ENCODE data around the gene SCLY. TPM values are rescaled to one million over a fixed set of nuclear protein-coding genes. Genes with fewer than 3 reads are reported as not detected.

Gene SCLY
- total RNA-seq, 1 donor from 2014 or later, result 13.5 TPM

DNA sequence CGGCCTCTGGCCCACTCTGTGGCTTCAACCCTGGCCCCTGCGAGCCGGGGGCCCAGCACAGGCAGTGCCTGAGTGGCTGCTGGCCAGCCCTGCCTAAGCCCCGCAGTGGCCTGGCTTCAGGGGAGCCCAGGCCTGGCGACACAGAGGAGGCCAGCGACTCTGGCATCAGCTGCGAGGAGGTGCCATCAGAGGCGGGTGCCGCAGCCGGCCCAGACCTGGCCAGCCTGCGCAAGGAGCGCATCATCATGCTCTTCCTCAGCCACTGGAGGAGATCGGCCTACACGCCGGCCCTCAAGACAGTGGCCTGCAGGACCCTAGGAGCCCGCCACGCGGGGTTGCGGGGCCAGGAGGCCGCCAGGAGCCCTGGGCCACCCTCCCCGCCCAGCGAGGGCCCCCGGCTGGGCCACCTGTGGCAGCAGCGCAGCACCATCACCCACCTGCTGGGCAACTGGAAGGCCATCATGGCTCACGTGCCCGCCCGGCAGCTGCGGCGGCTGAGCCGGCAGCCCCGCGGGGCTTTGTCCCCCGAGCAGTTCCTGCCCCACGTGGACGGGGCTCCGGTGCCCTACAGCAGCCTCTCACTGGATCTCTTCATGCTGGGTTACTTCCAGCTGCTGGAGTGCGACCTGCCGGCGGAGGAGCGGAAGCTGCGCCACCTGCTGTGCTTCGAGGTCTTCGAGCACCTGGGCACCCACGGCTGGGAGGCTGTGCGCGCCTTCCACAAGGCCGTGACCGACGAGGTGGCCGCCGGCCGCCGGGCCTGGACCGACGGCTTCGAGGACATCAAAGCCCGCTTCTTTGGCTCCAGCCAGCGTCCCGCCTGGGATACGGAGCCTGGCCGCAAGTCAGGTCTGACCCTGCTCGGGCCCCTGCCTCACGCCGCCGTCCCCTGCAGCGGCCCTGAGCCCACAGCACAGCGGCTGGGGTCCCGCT lies 70.2 kb downstream of the SCLY start:
- no peaks in the 10 kb centered on the region for H3K9me3 ChIP-seq
- peaks cover 6% of the 10 kb centered on the region for H3K4me1 ChIP-seq
- no peak for DNase-seq (ENCODE audit: extremely low spot score in 2 of 2)
- H3K27me3 ChIP-seq, result no peaks in the 10 kb centered on the region
- H3K27ac ChIP-seq, result no peak overlapping the region
- H3K4me3 ChIP-seq, result no peak overlapping the region
- intact Hi-C loops (cut with DNase I), result no loop called here
- no peaks in the 10 kb centered on the region for H3K36me3 ChIP-seq
- TF ChIP-seq POLR2A (IDR thresholded peaks at IDR 0.05) (no peak), POLR2AphosphoS5 (IDR thresholded peaks at IDR 0.05; ENCODE audit: insufficient read depth in 1 of 2, low read depth in 1 of 2) (no peak)
- TF ChIP-seq, protein P1, sequence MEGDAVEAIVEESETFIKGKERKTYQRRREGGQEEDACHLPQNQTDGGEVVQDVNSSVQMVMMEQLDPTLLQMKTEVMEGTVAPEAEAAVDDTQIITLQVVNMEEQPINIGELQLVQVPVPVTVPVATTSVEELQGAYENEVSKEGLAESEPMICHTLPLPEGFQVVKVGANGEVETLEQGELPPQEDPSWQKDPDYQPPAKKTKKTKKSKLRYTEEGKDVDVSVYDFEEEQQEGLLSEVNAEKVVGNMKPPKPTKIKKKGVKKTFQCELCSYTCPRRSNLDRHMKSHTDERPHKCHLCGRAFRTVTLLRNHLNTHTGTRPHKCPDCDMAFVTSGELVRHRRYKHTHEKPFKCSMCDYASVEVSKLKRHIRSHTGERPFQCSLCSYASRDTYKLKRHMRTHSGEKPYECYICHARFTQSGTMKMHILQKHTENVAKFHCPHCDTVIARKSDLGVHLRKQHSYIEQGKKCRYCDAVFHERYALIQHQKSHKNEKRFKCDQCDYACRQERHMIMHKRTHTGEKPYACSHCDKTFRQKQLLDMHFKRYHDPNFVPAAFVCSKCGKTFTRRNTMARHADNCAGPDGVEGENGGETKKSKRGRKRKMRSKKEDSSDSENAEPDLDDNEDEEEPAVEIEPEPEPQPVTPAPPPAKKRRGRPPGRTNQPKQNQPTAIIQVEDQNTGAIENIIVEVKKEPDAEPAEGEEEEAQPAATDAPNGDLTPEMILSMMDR (IDR thresholded peaks at IDR 0.05), result no peak

- Histone ChIP-seq H3K36me3 (no peaks in the 10 kb centered on the region), H3K27ac (no peak overlapping the region), H3K9me3 (no peaks in the 10 kb centered on the region), H3K27me3 (no peaks in the 10 kb centered on the region), H3K4me1 (peaks cover 6% of the 10 kb centered on the region), H3K4me3 (no peak overlapping the region)
- TF ChIP-seq POLR2AphosphoS5 (IDR thresholded peaks at IDR 0.05; ENCODE audit: insufficient read depth in 1 of 2, low read depth in 1 of 2) (no peak), POLR2A (IDR thresholded peaks at IDR 0.05) (no peak)
- TF ChIP-seq, protein P1 (IDR thresholded peaks at IDR 0.05), result no peak
- intact Hi-C loops (cut with DNase I), result no loop called here
- DNase-seq (ENCODE audit: extremely low spot score in 2 of 2), result no peak
Measured at GRCh38 chr2:238131761-238132462, 71.1 kb downstream of the SCLY start.

DNA sequence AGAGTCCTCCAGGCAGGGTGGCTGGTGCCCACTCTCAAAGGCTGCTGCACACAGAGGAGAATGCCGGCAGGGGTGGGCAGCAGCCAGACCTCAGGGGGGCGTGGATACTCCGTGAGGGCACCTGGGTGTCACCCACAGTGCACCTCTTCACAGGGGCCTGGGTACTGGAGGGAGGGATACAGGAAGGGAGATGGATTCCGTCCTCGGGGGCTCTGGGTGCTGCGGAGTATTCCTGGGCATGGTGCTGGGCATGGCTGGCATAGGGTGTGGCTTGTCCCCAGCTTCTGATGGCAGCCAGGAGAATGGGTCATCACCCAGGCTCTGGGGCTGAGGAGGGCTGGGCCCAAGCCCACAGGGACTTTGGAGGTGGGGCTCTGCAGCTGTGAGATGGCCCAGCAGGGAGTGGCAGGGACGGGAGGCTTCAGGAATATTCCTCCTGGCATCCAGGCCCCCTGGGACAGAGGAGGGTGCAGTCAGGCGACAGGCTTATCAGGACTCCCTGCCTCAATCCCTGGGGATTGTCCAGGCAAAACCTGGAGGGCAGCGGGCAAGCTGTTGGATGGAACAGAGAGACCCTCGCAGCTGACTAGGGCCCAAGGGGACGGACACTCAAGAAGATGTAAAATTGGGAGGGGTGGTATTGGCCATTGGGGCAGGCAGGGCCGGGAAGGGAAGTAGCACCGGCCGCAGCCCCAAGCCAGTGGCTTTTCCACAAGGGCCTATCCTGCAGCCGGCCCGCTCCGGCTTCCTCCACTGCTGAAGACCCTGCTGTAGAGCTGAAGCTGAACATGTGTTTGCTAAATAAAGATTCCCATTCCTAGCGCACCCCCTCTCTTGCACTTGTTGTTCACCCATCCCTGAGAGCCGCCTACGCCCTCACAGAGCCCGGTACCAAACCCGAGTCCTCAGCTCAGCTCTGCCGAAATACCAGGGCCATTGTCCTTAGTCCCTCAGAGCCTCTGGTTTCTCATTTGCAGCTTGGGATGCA lies 72.0 kb downstream of the SCLY start:
- no peaks in the 10 kb centered on the region for H3K27me3 ChIP-seq
- peaks cover 5% of the 10 kb centered on the region for H3K4me1 ChIP-seq
- TF ChIP-seq, protein P1 (IDR thresholded peaks at IDR 0.05), result no peak
- TF ChIP-seq POLR2A (IDR thresholded peaks at IDR 0.05), result no peak
- TF ChIP-seq POLR2AphosphoS5 (IDR thresholded peaks at IDR 0.05; ENCODE audit: insufficient read depth in 1 of 2, low read depth in 1 of 2), result no peak
- intact Hi-C loops (cut with DNase I), result no loop called here
- H3K36me3 ChIP-seq, result no peaks in the 10 kb centered on the region
- no peak overlapping the region for H3K27ac ChIP-seq
- DNase-seq (ENCODE audit: extremely low spot score in 2 of 2), result no peak
- H3K9me3 ChIP-seq, result no peaks in the 10 kb centered on the region
- H3K4me3 ChIP-seq, result no peak overlapping the region

DNA sequence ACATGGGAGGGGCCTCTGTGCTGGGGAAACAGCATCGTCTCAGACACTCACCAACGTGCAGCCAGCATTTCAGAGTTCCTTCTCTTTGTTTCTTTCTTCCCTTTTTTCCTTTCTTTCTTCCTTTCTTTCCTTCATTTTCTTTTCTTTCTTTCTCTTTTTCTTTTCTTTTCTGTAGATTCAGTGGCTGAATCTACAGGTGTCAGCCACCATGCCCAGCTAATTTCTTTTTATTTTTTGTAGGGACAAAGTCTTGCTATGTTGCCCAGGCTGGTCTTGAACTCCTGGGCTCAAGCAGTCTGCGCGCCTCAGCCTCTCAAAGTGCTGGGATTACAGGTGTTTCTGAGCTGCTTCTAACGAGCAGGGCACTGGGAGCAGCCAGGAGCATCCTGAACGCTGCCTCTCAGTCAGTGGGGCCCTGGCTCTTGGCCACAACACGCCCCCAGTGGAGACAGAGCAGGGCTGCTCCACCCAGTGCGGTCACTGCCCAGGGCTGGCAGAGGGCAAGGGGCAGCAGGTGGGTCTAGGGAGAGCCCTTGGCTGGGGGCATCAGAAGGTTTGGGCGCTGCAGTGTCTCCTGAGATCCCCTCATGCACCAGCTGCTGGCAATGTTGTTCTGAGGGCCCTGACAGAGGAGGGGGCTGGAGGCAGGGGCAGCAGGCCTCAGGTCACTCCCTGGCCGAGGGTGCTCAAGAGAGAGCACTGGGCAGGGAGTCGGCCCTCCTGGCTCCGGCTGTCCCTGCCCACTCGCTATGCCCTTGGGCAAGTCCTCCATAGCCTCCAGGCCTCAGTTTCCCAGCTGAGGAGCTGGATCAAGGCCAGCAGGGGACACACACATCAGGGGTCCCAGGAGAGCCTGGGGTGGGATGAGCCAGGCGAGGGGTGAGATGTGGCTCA lies 72.9 kb downstream of the SCLY start:
- Histone ChIP-seq H3K36me3 (no peaks in the 10 kb centered on the region), H3K4me3 (no peak overlapping the region), H3K9me3 (no peaks in the 10 kb centered on the region), H3K27me3 (no peaks in the 10 kb centered on the region), H3K27ac (no peak overlapping the region), H3K4me1 (peaks cover 7% of the 10 kb centered on the region)
- TF ChIP-seq POLR2A (IDR thresholded peaks at IDR 0.05) (no peak), POLR2AphosphoS5 (IDR thresholded peaks at IDR 0.05; ENCODE audit: insufficient read depth in 1 of 2, low read depth in 1 of 2) (no peak)
- TF ChIP-seq, protein P1 (IDR thresholded peaks at IDR 0.05), result no peak
- intact Hi-C loops (cut with DNase I), result no loop called here
- no peak for DNase-seq (ENCODE audit: extremely low spot score in 2 of 2)

All from vagina (tissue), 2 donors.